ENCODE data around the gene LIN7A. TPM values are rescaled to one million over a fixed set of nuclear protein-coding genes. Genes with fewer than 3 reads are reported as not detected.

The LIN7A gene
- total and polyA plus RNA-seq, 2 of the 8 experiments (the other 6 are each of a cell fraction or from before 2014, with no cell fraction given): 5.8 to 22.0 TPM

GRCh38 chr12:80936642-80937390, 918 bp downstream of the LIN7A start (continued):
- TF ChIP-seq CHD2 (IDR thresholded peaks at IDR 0.05; ENCODE audit: low read length) (no peak), CEBPB (IDR thresholded peaks at IDR 0.05; ENCODE audit: low read depth, low read length) (no peak), TAF1 (IDR thresholded peaks at IDR 0.05; ENCODE audit: low read depth, low read length) (peak; percentile 26; the same call in 1 of the 2 replicates), CTBP2 (IDR thresholded peaks at IDR 0.05; ENCODE audit: borderline replicate concordance, insufficient read depth, insufficient read length, low read length) (peak; percentile 96), EGR1 (IDR thresholded peaks at IDR 0.05; ENCODE audit: borderline replicate concordance, low read depth, low read length) (peak; percentile 77), PHF8 (conservative IDR thresholded peaks at IDR 0.05; ENCODE audit: low read depth, low read length) (0 out of 2 replicates have a peak, but pooled peaks have one; percentile 18)
